GM18951 (cell line): ENCODE measurements around the gene AGPS.
"Not testable (repeated sequence)": the region's sequence is repeated elsewhere in the genome, so short reads cannot be mapped to it uniquely, and the experiment has no call there.

Source experiments
- POLR2A ChIP-seq: IDR thresholded peaks from 4 replicates; pipeline ENCODE4 v1.6.1; 2011; ENCODE audit warnings: mild to moderate bottlenecking; ENCODE audit not compliant: insufficient read length, insufficient read depth; ENCODE audit errors: extremely low read depth
- in situ Hi-C: fragments of 300-500 bp; cut with MboI; formaldehyde crosslinking; loops from one replicate; pipeline ENCODE4 v1.12.0; 2022; ENCODE audit warnings: low sequenced_read_pairs, mixed read lengths, inconsistent platforms; ENCODE audit not compliant: unreplicated experiment

AGPS gene

DNA sequence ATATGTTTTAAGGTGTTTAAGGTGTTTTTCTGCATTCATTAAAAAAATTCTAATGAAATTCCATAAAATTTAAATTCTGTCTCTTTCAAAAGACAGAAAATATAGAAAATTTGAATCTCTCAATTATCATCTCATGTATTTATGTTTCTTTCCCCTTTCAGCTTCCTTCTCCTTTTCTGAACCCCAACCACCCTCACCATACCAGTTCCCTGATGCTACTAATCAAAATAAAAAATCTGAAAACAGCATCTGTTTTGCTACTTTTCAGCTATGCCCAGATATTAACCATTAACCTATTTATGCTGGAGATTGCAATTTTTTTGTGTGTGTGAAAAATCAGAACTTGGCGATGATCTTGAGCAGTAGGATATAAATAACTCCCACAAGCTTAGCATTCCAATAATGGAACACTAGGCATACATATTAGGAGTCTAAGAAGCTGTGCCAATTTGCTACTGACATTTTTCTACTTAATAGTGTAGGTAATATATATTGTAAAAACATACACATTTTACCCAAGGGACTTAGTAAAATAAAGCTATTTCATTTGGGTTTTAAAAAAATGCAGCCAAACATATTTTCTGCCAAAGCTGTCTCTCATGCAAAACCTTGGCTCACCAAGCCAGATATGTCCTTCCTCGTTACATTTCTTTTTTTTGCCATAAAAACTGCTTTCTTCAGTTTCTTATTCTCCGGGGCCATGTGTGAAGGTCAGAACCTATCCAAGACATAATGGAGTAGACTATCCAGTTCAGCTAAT, 32.6 kb upstream of the AGPS start:
- TF ChIP-seq POLR2A = no peak
- in situ Hi-C loops = no loop called here

DNA sequence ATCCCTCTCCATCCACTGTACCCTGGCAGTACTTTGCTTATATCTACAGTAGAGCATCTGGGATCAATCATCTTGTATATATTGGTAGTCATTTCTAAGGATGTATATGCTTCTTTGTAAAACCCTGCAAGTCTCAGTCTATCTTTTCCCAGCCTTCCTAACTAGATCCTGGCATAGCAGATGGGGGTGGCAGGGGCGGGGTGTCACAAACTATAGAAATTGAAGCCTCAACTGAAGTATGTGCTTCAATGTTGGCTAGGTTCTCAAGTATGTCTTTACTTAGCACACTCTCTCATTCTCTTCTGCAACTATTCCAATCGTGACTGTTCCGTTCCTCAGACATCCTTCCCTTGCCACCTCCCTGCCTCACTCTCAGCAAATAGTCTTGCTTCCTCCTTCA, 30.1 kb upstream of the AGPS start:
- no peak for TF ChIP-seq POLR2A
- in situ Hi-C loops = no loop called here

DNA sequence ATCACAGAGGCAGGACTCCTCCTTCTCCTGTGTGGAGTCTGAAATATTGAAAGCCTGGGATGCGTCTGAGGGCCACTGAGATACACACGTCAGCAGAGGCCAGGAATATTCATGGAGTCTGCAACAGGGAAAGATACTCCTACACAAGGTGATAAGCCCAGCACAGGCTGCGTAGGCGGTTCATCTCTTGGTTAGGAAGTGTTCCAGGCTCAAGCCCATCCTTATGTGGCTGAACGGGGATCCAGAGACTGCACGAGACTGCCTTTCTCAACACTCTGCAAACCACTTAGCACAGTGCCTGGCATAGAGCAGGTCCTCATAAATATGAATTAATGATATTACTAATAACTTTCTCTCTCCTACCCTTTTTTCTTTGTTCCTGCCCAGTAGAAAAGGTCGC, 29.2 kb upstream of the AGPS start:
- TF ChIP-seq POLR2A = no peak
- in situ Hi-C loops = no loop called here

DNA sequence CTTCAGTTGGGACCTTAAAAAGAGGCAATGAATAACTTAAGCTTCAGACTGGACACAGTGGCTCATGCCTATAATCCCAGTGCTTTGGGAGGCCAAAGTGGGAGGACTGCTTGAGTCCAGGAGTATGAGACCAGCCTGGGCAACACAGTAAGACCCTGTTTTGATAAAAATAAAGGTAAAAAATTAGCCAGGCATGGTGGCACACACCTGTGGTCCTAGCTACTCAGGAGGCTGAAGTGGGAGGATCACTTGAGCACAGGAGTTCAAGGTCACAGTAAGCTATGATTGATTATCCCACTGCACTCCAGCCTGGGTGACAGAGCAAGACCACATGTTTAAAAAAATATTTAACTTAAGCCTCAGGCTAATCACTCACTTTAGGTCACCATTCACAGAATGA, 26.8 kb upstream of the AGPS start:
- in situ Hi-C loops = not testable (repeated sequence)

DNA sequence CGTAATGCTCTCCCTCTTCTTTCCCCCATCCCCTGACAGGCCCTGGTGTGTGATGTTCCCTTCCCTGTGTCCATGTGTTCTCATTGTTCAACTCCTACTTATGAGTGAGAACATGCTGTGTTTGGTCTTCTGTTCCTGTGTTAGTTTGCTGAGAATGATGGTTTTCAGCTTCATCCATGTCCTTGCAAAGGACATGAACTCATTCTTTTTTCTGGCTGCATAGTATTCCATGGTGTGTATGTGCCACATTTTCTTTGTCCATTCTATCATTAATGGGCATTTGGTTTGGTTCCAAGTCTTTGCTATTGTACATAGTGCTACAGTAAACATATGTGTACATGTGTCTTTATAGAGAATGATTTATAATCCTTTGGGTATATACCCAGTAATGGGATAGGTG, 24.6 kb upstream of the AGPS start:
- in situ Hi-C loops = not testable (repeated sequence)

DNA sequence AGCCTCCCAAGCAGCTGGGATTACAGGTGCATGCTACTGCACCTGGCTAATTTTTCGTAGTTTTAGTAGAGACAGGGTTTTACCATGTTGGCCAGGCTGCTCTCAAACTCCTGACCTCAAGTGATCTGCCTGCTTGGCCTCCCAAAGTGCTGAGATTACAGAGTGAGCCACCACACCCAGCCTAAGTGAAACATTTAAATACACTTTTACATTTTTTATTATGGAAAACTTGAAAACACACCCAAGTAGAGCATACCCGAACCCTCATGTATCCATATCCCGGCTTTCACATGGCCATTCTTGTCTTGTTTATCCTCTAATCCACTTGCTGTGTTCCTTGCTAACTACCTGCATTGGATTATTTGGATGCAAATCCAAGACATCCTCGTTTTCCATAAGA, 13.2 kb upstream of the AGPS start:
- in situ Hi-C loops = no loop called here
- no peak for TF ChIP-seq POLR2A

DNA sequence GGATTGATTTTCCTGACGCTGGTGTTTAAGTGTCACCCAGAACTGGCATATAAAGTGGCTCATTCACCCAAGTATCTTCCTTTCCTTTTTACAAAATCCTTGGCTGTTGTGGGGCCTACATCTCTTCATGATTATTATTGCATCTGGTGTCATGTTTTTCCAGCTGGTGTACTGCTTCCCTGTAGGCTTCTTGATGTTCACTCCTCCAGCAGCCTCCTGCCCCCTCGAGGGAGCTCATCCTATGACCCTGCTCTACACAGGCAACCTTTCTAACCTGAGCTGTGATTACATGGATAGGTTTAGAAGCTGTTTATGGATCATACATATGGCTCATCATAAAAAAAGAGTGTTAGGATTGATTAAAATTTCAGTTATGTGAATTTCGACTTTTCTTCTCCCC, 12.4 kb upstream of the AGPS start:
- no peak for TF ChIP-seq POLR2A
- in situ Hi-C loops = no loop called here

DNA sequence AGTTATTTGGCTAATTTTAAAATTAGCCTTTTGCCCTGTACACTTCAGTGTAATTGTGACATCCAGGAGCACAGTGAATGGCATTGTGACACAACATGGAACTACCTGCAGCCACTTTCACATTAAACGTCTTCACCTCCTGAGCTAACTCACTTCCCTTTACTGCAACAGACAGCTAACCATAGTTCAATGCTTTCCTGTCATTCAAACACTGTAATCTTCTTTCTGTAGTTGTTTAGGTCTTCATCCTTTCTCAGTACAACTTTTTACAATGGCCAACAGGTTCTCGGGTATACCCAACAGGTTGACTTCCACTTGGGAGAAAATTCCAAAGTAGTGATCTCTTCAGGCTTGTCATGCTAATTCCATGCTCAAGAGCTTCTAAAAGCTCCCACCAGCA, 8.6 kb upstream of the AGPS start:
- no peak for TF ChIP-seq POLR2A

DNA sequence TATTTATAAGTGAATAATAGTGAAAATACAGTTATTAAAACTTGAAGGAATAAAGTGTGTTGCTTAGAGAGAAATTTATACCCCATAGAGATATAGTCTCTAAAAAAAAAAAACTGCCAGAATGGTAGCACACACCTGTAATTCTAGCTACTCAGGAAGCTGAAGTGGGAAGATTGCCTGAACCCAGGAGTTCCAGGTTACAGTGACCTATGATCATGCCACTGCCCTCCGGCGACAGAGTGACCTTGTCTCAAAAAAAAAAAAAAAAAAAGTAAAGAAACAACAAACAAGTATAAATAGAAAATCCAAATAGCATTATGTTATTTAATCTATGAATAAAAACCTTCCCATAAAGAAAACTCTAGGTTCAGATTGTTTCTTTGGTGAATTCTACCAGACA, 7.4 kb upstream of the AGPS start:
- TF ChIP-seq POLR2A = no peak
- in situ Hi-C loops = no loop called here

More for the DNA sequence above, 8.6 kb upstream of the AGPS start:
- in situ Hi-C loops = no loop called here

DNA sequence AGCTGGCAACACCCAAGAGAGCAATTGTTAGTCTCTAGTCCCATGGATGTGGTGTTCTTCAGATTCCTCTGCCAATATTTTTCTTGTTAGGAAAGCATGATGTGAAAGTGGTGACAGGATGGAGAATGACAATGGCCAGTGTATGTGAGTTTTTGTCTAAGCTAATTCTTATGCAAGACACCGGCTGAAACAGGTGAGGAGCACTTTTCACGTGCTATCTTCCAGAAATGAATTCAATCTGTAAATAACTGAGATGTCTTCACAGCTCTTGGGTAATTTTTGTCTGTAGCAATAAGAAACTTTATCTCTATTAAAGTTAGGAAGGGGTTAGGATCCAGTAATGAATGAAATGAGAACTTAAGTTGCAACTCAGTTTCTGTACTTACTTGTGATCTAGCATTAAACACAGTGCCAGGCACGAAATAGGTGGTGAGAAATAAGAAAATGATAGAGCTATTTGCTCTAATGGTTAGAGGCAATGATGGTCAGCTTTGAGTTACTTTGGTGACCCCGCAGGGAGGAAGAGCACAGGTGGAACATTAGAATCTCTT, 676 bp upstream of the AGPS start:
- no peak for TF ChIP-seq POLR2A
- in situ Hi-C loops = no loop called here

DNA sequence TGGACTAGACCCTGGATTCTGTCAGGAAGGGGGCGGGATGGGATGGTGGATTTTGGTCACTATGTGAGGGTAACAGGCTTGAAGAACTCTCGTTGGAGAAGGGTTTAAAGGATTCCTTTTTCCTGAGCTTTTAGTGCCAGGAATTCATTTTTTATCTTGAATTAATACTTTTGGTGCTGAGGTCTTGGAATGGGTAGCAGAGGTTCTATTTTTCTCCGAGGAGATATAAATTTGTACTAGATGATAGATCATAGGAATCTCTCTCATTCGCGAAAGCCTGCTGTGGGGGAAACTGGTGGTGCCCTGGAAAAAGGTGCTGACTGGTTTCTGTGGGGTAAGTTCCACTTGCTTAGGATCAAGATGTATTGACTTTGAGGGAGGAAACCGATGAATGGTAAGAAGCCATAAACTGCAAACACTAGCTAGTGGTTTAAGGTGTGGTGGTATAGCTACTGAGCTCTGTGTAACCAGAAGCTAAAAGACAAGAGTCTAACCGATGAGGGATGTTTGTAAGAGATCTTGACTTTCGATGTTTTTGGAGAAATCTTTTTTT, 706 bp downstream of the AGPS start:
- in situ Hi-C loops = no loop called here
- TF ChIP-seq POLR2A = no peak

DNA sequence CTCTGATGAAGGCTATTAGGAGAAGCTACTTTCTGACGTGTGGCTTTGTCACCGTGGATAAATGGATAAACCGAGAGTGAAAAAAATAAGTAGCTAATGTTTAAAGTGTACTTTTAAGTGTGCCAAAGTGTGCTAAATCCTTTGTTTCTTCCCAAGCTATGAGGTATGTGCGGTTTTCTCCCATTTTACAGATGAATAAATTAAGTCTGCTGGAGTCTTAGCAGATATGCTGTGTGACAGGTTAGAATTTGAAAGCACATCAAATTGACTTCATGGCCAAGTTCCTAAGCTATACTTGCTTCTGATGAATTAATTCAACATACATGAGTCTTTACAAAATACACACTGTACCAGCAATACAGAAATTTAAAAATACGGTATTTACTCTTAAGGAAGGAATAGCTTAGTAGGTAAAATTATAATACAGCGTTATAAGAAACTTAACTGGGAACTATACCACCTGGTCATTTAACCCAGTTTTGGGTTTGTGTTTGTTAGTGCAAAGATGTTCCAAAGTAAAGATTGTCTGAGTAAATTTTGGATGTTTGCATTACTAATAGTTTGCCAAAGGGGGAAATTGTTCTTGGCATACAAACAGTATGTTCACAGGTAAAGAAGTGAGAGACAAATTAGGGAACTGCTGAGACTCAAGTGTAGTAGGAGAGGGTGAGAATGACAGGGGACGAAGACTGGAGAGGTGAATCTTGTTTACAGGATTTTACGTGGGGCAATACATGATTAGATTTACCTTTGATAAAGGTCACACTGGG, 1.4 kb downstream of the AGPS start:
- TF ChIP-seq POLR2A = no peak
- in situ Hi-C loops = no loop called here

DNA sequence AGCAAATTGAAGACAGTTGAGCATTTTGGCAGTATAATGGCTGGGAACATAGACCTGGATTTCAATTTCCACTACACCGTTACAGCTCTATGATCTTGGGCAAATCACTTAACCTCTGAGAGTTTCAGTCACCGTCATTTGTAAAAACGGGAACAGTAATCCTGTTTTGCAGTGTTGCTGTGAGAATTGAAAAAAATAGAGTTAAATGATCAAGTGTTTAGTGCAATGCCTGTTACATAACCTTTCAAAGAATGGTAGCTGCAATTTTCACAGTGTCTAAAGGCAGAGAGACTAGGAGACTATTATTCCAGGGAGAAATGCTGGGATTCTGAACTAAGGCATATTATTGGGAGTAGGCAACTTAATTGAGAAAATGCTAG, 2.0 kb downstream of the AGPS start:
- in situ Hi-C loops = no loop called here
- no peak for TF ChIP-seq POLR2A
